HL-60 (cell line): Measurements from ENCODE around the gene ADM2.

Experiments
- CTCF ChIP-seq: IDR thresholded peaks from one replicate; pipeline ENCODE4 v1.5.1; 2011; ENCODE audit warnings: low read length, control low read depth, inconsistent platforms; ENCODE audit not compliant: insufficient read depth
- POLR2AphosphoS5 ChIP-seq: IDR thresholded peaks from 2 replicates; pipeline ENCODE4 v1.6.1; 2012; ENCODE audit warnings: low read depth
- TF ChIP-seq, protein P1 (sequence below): IDR thresholded peaks from 2 replicates; pipeline ENCODE4 v1.6.1; 2012; ENCODE audit warnings: low read depth; ENCODE audit not compliant: insufficient replicate concordance

- TF ChIP-seq CTCF (no peak), POLR2AphosphoS5 (no peak)
- TF ChIP-seq, protein P1, sequence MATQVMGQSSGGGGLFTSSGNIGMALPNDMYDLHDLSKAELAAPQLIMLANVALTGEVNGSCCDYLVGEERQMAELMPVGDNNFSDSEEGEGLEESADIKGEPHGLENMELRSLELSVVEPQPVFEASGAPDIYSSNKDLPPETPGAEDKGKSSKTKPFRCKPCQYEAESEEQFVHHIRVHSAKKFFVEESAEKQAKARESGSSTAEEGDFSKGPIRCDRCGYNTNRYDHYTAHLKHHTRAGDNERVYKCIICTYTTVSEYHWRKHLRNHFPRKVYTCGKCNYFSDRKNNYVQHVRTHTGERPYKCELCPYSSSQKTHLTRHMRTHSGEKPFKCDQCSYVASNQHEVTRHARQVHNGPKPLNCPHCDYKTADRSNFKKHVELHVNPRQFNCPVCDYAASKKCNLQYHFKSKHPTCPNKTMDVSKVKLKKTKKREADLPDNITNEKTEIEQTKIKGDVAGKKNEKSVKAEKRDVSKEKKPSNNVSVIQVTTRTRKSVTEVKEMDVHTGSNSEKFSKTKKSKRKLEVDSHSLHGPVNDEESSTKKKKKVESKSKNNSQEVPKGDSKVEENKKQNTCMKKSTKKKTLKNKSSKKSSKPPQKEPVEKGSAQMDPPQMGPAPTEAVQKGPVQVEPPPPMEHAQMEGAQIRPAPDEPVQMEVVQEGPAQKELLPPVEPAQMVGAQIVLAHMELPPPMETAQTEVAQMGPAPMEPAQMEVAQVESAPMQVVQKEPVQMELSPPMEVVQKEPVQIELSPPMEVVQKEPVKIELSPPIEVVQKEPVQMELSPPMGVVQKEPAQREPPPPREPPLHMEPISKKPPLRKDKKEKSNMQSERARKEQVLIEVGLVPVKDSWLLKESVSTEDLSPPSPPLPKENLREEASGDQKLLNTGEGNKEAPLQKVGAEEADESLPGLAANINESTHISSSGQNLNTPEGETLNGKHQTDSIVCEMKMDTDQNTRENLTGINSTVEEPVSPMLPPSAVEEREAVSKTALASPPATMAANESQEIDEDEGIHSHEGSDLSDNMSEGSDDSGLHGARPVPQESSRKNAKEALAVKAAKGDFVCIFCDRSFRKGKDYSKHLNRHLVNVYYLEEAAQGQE: no peak
These were observed 40.6 kb upstream of the ADM2 start for GRCh38 chr22:50440544-50441249.
